SK-N-MC (cell line): ENCODE data around the gene ZDHHC14.

Source experiments
- EZH2 ChIP-seq: fragments of 200-600 bp; sonication (generic); IDR thresholded peaks from one replicate; pipeline ENCODE4 v1.6.1; 2017; ENCODE audit warnings: antibody characterized with exemption
- FOXP2 ChIP-seq: optimal IDR thresholded peaks from 2 replicates; pipeline ENCODE3; 2011; ENCODE audit warnings: mild to moderate bottlenecking, moderate library complexity; ENCODE audit not compliant: insufficient read depth; ENCODE audit errors: extremely low read length, control extremely low read depth
- POLR2AphosphoS5 ChIP-seq: IDR thresholded peaks from 2 replicates; pipeline ENCODE4 v1.6.1; 2012; ENCODE audit warnings: mild to moderate bottlenecking, low read depth, low read length, borderline replicate concordance

DNA sequence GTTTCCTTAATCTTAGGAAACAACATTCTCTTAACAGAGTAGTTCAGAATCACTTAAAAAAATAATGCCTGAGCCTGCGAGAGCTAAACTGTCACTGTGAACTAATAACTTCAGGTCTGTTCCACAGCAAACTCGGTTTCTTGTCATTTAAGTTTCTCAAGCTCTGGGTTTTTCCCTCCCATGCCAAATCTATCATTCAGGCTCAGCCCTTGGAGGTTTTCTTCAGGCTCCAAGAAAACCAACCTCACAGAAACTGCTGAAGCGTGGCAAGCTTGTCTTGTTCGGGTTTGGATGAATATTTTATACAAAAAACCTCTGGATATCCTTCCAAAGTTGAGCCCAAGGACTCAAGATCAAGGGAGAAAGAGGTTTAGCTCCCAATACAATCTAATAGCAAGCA is 342.4 kb downstream of the ZDHHC14 start:
- TF ChIP-seq POLR2AphosphoS5 (no peak), EZH2 (no peak), FOXP2 (no peak)
